HUDEP-2 (cell line): ENCODE data around the gene PC.

Experiments
- DNase-seq, 76 experiments: peaks; one replicate each; lab custom pipeline; 2025; ENCODE audit not compliant: unreplicated experiment in 76 of 76; lab: John Stamatoyannopoulos, UW

Gene PC

GRCh38 chr11:66858939-66859685 lies 99.1 kb downstream of the PC start:
- DNase-seq, result peak in 9 of 76 experiments; percentile 17 to 55 (median 29)

- peak in 1 of 76 experiments; percentile 37 for DNase-seq
Measured at GRCh38 chr11:66858186-66858938, 99.8 kb downstream of the PC start.

GRCh38 chr11:66857927-66858185 lies 100.3 kb downstream of the PC start:
- DNase-seq, result peak in 5 of 76 experiments; percentile 10 to 38 (median 25)

- DNase-seq, result peak in 5 of 76 experiments; percentile 18 to 38 (median 27)
Measured at GRCh38 chr11:66857234-66857926, 100.8 kb downstream of the PC start.

- DNase-seq, result peak in 29 of 76 experiments; percentile 9 to 94 (median 53)
Measured at GRCh38 chr11:66856496-66857233, 101.5 kb downstream of the PC start, which contains the start of gene LRFN4. Gene LRFN4 (plus strand): TSS chr11:66857064. CDS start chr11:66857745, 681 bp downstream.

GRCh38 chr11:66855574-66856495 lies 102.3 kb downstream of the PC start:
- DNase-seq, result peak in 73 of 76 experiments; percentile 67 to 97 (median 92)

GRCh38 chr11:66854729-66855211 lies 103.4 kb downstream of the PC start:
- DNase-seq, result no peak

- DNase-seq, result no peak
Measured at GRCh38 chr11:66854231-66854661, 103.9 kb downstream of the PC start.

- DNase-seq, result no peak
Measured at GRCh38 chr11:66853242-66854229, 104.6 kb downstream of the PC start.

- no peak for DNase-seq
Measured at GRCh38 chr11:66852466-66853241, 105.5 kb downstream of the PC start.

- peak in 7 of 76 experiments; percentile 11 to 65 (median 27) for DNase-seq
Measured at GRCh38 chr11:66851698-66852465, 106.3 kb downstream of the PC start.

GRCh38 chr11:66851239-66851596 lies 107.0 kb downstream of the PC start:
- DNase-seq, result no peak

- no peak for DNase-seq
Measured at GRCh38 chr11:66850588-66851238, 107.5 kb downstream of the PC start.

GRCh38 chr11:66850235-66850587 lies 108.0 kb downstream of the PC start:
- no peak for DNase-seq

- DNase-seq, result no peak
Measured at GRCh38 chr11:66849501-66850234, 108.5 kb downstream of the PC start.
